HG03064 (cell line): Measurements from ENCODE around the gene TMEM181.
"Not testable (repeated sequence)": the region's sequence is repeated elsewhere in the genome, so short reads cannot be mapped to it uniquely, and the experiment has no call there.

Experiments
- ATAC-seq: cut with Tn5 transposase; IDR thresholded peaks from one replicate; pipeline ENCODE4 v1.9.1; 2021; ENCODE audit warnings: low read depth; ENCODE audit not compliant: unreplicated experiment

Gene TMEM181

DNA sequence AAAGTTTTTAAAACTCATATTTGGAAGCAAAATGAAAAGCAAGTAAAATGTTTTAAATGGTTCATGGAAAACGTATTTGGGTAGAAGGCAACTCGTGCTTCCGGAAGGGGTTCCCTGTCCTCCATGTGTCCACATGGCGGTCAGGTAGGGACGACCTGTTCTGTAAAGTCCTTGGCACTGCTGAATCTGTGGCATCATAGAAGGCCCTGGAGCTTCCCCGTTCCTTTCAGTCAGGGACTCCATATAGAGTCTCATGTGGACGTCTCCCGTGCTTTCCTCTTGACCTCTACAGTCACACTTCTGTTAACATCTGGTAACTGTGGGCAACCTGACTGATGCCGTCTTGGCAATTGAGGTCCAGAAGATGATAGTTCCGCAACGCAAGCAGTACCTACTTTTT, 73.2 kb downstream of the TMEM181 start:
- ATAC-seq: no peak

DNA sequence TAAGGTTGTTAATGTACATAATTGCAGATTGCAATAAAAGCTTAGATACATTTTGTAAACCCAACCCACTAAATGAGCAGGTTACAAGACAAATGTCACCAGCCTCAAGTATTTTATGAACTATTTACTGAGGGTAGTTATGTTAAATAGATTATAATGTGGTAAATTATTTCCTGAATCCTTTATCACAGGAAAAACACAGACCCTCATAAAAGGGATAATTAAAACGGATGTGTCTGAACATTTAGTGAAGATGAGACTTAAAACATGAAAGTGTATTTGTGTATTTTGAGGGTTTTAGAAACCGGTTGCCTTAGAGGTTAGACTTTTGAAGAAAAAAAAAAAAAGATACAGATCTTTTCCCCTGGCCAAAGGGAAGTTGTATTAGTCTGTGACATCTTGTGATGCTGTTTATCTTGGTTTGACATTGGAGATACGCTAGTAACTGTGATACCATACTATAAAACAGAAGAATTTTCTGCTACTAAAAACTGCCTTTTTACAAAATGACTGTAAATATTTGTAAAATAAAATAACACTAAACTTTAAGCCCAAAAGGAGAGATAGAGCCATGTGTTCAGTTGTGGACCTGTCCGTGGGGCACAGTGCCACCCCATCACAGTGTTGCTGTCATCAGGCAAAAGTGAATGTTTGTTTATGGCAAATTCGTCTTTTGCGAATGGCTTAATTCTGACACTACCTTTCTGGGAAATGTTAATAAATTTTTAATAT, 75.0 kb downstream of the TMEM181 start:
- ATAC-seq: no peak

DNA sequence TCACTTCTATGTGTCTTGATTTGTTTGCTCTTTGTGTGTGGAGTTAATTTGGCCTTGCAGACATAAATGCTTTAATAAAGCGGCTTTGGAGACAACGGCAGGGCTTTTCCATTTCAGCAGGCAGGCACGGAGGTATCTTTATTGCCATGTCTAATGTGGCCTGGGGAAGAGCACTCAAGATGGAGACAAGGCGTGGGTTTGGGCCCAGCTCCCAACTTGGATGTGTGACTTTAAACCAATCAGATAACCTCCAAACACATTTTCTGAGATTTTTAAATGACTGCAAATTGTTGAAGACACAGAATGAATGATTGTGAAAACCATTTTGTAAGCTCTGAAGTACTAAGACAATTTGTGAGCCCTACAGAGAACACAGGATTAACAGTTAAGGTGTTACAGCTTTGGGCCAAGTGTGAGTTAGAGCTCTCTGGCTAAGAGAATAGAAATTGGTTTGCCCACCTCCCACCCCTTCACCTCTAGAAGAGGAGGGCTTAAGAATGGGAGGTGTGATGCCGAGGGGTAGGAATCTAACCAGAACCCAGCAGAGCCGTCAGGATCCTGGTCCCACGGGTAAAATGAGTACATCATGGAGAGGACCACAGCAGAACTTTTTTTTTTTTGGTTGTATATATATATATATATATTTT, 75.7 kb downstream of the TMEM181 start:
- no peak for ATAC-seq

DNA sequence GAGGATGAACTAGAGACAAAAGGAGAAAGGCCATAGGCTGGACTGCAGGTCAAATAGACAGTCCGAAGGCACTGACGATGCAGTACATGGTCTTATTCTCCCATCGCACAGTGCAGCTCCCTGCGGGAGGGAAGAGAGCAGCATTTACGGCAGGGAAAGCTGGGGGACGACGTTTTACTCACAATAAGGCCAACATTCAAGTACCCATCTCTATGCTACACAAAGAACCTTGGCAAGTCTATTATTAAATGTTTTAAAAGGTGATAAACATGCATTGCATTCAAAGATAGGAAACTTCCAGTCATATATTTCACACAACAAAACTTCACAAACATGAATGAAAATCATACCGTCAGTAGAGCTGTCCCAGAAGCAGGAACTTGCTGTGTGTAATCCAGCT, 76.9 kb downstream of the TMEM181 start:
- ATAC-seq: no peak

DNA sequence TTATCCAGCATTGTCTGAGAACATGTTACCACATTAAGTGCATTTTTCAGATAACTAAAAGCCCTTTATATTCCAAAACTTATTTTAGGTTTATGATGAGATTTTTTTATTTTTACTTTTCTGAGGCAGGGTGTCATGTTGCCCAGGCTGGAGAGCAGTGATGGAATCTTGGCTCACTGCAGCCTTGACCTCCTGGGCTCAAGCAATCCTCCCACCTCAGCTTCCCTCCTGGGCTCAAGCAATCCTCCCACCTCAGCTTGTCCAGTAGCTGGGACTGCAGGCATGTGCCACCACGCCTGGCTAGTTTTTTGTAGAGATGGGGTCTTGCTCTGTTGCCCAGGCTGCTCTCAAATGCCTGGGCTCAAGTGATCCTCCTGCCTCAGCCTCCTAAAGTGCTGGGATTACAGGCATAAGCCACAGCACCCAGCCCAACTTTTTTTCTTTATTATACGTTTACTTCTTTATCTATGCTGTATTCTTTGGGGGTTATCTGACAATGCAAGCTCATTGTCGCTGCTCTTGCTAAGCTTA, 78.5 kb downstream of the TMEM181 start:
- no peak for ATAC-seq

DNA sequence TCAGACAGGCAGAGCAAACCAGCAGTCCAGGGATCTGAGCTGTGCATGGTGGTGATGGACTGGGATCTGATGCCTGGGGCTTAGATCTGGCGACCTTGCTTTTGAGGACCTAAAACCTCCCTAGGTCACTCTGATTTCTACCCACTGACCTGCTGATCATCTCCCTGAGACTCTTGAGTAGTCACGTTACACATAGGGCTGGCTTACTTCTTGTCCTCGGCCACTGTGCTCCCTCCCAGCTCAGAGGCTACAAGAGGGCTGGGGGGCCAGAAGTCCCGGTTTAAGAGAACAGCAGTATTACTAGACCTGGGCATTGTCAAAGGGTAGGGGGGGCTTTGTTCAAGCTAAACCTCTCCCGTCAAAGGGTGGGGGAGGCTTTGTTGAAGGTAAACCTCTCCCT, 79.2 kb downstream of the TMEM181 start:
- ATAC-seq: no peak

DNA sequence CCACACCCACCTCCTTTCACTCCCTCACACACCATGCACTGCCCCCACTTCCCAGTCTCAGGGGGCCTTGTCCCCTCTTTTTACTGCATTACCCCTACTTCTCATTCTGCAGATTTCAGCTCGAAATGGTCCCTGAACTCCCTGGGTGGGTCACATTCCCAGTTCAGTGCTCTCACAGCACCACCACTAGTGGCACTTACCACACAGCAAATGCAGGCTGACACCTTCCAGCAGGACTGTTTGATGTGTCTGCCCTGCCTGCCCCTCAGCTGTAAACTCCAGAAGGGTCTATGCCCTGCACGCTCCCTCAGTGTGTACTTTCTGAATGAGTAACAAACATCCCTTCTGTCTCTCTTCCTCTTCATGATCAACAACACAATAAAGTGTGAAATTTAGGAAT, 80.6 kb downstream of the TMEM181 start:
- ATAC-seq: no peak

DNA sequence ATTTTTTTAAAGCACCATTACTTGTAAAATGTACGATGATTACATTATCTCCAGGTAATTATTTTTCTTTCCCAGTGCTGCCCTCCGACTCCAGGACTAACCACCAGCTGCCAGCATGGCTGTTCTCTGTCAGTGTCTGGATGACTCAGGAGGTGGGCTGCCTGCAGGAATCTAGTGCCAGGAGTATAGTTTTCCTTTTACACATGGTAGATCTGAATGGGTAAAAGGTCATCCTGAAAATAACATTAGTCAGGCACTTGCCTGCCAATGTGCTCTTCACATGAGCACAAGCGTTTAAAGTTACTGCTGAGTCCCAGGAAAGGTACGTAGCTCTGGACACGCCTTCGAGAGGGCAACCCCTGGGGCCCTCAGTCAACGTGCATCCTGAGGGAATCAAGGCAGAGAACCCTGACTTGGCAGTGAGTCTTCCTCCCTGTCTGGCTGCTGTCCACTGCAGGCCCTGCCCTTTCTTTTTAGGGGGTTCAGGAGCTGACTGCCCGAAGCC, 82.3 kb downstream of the TMEM181 start:
- ATAC-seq: no peak

DNA sequence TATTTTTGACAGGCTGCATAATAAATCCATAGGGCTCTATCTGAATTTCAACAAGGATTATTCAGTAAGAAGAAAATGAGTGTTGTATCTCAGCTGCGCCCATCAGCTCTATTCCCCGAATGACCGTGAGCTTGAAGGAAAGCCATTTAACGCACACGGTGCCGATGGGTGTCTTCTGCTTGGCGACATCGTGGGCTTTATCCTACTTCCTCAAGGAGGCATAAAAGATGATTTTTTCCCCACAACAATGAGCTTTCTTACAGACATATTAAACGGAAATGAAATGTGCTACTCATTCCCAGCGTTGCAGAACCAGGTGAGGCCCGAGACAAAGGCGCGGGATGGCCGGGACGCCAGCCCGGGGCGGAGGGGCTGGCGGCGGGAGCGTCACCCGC, 83.9 kb downstream of the TMEM181 start:
- ATAC-seq: no peak

DNA sequence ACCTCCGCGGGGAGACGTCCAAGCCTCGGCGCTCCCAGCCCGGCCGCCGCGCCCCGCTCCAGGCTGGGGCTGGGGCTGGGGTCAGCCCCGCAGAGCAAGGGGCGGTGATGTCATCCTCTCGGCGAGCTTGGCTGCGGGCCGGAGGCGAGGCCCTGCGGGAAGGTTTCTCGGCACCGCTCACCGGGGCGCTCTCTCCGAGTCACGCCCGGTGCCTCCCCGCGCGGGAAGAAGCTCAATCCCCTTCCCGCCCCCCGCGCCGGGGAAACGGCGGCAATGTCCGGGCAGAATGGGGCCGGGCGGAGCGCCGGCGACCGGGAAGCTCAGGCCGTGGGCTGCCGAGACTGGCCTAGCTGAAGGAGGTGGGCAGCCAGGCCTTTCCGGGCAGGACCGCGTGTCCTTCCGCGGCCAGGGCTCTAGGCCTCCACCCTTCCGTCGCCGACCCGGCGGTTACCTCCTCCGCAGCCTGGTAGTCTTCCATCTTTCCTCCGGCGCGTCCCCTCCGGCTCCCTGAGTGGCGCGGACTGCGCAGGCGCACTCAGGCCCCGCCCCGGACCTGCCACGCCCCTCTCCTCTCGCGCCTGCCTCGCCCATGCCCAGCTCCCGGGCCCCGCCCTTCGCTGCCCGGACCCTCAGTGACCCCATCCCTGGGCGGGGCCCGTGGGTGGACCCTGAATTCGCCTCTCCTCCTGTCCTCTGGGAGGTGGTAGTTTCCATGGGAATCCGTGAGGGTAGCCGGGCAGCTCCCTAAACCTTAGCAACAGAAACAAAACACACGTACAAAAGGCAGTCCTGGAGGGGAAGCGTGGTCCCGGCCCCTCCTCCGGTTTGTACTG, 84.6 kb downstream of the TMEM181 start, which contains the start of gene DYNLT1:
DYNLT1 (minus strand) TSS at position 513 of the 833 bp plus-strand sequence; CDS start at position 478, 35 bp downstream.
- ATAC-seq: peak; percentile 43

DNA sequence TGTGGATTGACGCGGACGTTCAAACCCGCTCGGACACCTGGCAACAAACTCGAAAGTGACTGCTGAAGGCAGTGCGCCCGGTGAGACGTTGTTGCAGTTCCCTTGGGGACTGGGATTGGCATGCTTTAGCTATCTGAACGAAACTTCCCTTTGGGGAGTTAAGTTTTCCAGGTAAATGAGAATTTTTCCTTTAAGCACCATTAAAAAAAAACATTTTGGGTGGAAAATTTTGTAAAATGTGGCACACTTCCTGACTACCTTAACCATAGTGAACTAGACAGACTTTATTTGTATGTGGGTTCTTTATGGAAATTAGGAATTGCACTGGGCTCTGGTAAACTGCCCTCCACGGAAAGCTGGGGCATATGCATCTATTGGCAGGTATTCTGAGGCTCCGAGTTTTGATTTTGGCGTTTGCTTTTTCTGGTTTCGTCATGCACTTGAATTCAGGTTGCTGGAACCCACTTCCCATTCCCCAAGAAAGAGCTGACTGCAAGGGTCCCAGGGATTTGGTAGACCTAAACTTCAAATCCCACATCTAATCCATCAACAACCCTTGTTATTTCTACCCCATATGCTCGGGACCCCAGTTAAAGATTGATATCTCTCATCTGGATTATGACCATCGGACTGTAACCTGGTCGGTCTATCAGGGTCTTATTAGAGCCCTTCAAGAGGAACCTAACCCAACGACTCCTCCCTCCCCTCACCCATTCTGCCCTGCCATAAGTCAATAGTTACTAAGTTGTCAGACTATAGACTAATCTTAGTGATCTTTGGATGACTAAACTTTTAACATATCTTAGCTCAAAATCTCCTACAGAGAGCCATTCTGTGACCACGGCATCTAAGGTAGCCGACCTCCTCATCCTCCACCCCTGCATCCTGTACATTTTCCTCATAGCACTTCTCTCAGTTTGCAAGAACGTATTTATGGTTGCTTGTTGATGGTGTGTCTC, 85.5 kb downstream of the TMEM181 start:
- no peak for ATAC-seq

DNA sequence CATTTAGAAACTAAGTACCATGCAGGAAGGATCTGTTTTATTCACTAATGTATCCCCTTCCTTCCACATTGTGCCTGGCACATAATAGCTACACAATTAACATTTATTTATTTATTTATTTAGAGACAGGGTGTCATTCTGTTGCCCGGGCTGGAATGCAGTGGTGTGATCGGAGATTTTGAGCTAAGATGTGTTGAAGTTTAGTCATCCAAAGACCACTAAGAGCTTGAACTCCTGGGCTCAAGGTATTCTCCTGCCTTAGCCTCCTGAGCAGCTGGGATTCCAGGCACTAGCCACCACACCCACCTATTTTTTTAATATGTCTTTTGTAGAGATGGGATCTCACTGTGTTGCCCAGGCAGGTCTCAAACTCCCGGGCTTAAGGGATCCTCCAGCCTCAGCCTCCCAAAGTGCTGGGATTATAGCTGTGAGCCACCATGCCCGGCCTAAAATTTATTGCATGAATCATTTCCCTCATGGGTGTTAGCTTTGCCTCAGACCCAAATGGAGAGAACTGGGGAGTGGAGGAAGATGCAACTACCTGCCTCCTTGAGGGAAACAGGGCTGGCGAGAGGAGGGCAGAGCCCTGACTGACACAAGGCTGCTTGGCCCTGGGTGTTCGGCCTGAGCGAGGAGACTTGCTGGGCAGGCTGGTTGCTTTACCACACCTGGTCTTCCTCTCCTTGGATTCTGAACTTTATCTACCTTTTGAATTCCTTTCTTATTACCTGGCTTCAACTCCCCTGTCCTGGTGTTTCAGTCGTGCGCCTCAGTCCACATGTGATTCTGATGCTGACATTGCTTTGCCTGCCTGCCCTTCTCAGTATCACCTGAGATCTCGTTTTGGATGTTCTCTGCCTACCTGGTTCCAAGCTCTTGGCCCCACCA, 86.4 kb downstream of the TMEM181 start:
- ATAC-seq: no peak

DNA sequence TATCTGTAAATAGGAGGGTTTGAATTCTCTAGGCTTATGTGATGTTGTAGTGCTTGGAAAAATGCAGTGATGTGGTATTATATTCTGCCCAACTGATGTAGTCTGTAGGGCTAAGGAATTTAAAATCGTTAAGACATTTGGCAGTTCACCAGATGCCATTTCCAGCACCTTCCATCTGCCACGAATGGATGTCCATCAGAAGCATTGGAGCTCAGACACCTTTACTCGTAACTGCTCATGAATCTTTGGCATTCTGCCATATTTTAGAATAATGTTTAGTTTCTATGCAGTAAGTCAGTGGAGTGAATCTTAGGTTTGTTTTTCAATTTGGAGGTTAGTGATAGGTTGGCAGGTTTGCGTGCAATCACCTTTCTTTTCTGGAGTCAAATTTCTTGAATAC, 87.6 kb downstream of the TMEM181 start:
- ATAC-seq: no peak

DNA sequence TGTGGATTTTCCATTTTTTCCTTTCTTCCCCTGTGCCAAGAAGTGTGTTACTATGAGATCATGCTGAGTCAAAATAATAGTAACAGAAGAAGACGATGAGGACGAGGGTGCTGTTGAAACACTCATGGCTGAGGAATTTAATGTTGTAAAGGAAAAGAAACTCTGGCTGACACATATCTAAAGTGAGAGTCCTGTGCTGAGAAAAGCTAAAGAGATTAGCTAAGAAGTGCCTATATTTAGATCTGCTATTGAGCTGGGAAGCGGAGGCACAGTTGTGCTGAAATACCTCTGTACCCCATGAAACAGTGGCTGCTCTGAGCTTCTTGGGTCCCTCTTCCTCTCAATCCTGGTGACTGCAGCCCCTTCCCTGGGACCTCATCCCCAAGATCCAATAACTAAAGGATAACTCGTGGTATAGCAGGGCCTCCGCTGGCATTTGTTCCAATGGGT, 88.8 kb downstream of the TMEM181 start:
- peak; percentile 21 for ATAC-seq

DNA sequence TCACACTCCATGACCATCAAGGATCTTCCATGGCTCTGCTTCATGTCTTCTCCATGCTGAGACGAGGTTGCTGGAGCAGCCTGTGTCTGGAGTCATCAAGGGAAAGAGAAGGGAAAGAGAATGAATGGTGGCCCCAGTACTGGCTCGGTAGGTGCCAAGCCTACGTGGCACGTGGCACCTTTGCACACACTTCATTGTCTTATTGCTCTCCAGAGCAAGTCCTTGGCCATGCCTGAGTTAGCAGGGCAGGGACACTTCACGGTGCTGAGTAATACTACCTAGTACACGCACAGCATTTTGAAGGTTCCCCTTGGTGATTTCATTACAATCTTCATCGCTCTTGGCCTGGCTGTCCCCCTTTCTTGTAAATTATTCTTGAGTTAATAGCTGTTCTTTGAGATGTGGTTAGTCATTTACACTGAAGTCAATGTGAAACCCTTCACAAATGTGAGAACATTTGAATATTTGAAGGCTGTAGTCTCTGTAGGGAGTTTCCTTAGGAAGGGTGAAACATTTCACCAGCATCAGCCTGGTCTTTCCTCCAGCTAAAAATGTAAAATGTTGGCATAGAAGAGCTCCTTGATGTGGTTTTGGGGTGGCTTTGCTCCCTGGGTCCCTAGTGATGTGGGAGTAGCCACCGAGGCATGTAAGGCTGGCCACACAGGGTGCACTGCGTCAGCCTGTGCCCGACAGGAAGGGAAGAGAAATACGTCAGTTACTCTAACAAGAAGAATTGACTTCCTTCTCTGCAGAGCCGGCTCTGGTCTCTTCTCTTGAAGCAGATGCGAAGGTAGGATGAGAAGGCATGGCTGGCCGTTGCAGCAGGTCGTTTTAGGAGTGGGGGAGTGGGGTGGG, 89.6 kb downstream of the TMEM181 start, which contains the start of gene SYTL3:
SYTL3 (plus strand) TSS at position 766 of the 855 bp plus-strand sequence. CDS start 13,215 bp downstream, outside the sequence.
- peak; percentile 36 for ATAC-seq

DNA sequence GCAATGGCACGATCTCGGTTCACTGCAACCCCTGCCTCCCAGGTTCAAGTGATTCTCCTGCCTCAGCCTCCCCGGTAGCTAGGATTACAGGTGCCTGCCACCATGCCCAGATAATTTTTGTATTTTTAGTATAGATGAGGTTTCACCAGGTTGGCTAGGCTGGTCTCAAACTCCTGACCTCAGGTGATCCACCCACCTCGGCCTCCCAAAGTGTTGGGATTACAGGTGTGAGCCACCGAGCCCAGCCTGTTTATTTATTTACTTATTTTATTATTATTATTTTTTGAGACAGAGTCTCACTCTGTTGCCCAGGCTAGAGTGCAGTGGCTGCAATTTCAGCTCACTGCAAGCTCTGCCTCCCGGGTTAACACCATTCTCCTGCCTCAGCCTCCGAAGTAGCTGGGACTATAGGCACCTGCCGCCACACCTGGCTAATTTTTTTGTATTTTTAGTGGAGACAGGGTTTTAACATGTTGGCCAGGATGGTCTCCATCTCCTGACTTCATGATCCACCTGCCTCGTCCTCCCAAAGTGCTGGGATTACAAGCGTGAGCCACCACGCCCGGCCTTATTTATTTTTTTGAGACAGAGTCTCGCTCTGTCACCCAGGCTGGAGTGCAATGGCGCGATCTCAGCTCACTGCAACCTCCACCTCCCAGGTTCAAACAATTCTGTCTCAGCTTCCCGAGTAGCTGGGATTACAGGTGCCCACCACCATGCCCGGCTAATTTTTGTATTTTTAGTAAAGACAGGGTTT, 92.3 kb downstream of the TMEM181 start:
- not testable (repeated sequence) for ATAC-seq
